Purkinje cell (primary cell): Measurements from ENCODE around the gene UCP1. TPM values are rescaled to one million over a fixed set of nuclear protein-coding genes. Genes with fewer than 3 reads are reported as not detected.

ENCODE experiments used
- polyA plus RNA-seq: library from polyadenylated mRNA; unstranded; fragments of >200 nt; fragmentation: Nextera tagmentation; gene quantifications from 2 replicates; pipeline ENCODE4 v1.2.1, GENCODE V29; 2014

The UCP1 gene
- polyA plus RNA-seq: not detected in 2 replicates

GRCh38 chr4:140568507-140569306 is at the start of gene UCP1:
TSS of gene UCP1 (minus strand) at chr4:140568961. CDS start at chr4:140568729, 232 bp downstream.

DNA sequence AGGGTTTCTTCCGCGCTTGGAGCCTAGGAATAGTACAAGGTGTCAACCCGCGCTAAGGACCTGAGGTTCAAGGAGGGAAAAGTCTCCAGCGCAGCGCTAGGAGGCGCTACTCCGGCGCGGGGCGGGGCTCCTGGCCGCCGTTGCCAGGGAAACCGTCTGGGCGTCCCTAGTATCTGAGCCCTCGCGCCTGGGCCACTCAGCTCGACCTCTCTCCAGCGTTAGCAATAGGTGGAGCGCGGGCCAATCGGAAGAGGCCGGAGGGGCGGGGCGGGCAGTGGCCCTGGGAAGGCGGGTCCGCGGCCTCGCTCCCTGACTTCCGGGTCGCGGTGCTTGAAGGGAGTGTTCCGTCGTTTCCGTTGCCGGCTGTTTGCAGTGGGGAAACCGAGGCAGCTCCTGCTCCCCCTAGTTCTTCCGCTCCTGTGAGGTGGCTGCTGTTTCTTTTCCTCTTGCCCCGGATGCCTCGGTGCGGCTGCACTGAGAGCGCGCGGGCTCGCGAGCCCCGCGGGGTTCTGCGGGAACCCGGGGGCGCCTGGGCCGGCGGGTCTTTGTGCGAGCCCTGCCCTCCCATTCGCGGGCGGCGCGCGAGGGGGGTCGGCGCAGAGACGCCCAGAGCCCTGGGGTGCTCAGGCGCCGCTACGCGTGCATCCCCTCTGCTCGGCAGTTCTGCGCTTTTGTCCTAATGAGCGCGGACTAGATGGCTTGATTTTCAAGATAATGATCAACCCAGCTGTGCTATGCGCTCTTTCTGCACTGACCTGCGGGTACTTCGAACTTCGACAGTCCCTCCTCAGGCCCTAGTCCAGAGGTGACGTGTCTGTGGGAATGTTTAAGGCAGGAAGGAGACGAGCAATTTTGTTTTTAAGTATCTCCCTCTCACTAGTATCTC is 44.7 kb downstream of the UCP1 start, which contains the start of gene ELMOD2:
TSS of gene ELMOD2 (plus strand) at position 312 of the 886 bp plus-strand sequence. CDS start 1,261 bp downstream, outside the sequence.

Other genes starting within 250 kb of the UCP1 start
- gene SCOC, start 195.3 kb downstream of the UCP1 start, polyA plus RNA-seq: 681 and 739 TPM in 2 replicates
- gene CLGN, start 141.3 kb downstream of the UCP1 start, polyA plus RNA-seq: 1.2 and 3.9 TPM in 2 replicates
- gene MGAT4D, start 70.7 kb downstream of the UCP1 start, polyA plus RNA-seq: not detected in 2 replicates
- gene ELMOD2, start 44.8 kb downstream of the UCP1 start, polyA plus RNA-seq: 24.2 and 25.7 TPM in 2 replicates
- gene TBC1D9, start 187.4 kb upstream of the UCP1 start, polyA plus RNA-seq: 40.3 and 49.0 TPM in 2 replicates